ENCODE data around the gene TAF1C. TPM values are rescaled to one million over a fixed set of nuclear protein-coding genes. Genes with fewer than 3 reads are reported as not detected.

The TAF1C gene
- total and polyA plus RNA-seq, 2 of the 4 experiments (the other 2 are of a cell fraction) = 7.3 to 35.5 TPM

GRCh38 chr16:84184775-84185174, 2.1 kb downstream of the TAF1C start:
- Histone ChIP-seq H2AK5ac (ENCODE audit: low read depth, low read length) (no peak overlapping the region), H3K36me3 (ENCODE audit: control insufficient read depth, insufficient read depth, low read length) (peaks cover 43% of the 10 kb centered on the region), H2AFZ (replicated peaks; ENCODE audit: low read length, poor library complexity) (no peak overlapping the region), H4K20me1 (ENCODE audit: insufficient read depth, low read length) (0 out of 2 replicates have a peak, but pooled peaks cover 9% of the 10 kb centered on the region), H3K9me1 (ENCODE audit: insufficient read depth, low read length) (peaks cover 6% of the 10 kb centered on the region; the same call in 1 of the 2 replicates), H3K4me2 (ENCODE audit: low read depth, low read length) (no peak overlapping the region), H3K79me1 (ENCODE audit: low read depth in 1 of 2, low read length in 2 of 2) (peaks cover 16 to 48% of the 10 kb centered on the region in 2 experiments), H3K9ac (ENCODE audit: low read depth, low read length) (no peak overlapping the region), H3K18ac (ENCODE audit: low read depth, low read length) (no peak overlapping the region), H2BK15ac (ENCODE audit: low read depth, low read length) (no peak overlapping the region), H2AK9ac (replicated peaks; ENCODE audit: low read depth, low read length, poor library complexity) (peak overlapping the region; percentile 13), H4K91ac (ENCODE audit: insufficient read depth, low read depth, low read length) (no peak overlapping the region), H3K56ac (ENCODE audit: extremely low read depth, insufficient read depth, low read length) (no peak overlapping the region), H3K4ac (ENCODE audit: low read depth, low read length) (no peak overlapping the region), H3K27me3 (ENCODE audit: control insufficient read depth, insufficient read depth, low read length) (no peaks in the 10 kb centered on the region; the same call in 1 of the 2 replicates), H4K5ac (ENCODE audit: low read depth, low read length) (no peak overlapping the region), H2BK5ac (ENCODE audit: low read depth, low read length, poor library complexity, severe bottlenecking) (no peak overlapping the region), H2BK20ac (ENCODE audit: low read depth, low read length) (no peak overlapping the region), H3K9me3 (ENCODE audit: control insufficient read depth, insufficient read depth, low read length) (no peaks in the 10 kb centered on the region), H2BK120ac (ENCODE audit: low read depth, low read length) (no peak overlapping the region), H3K27ac (ENCODE audit: insufficient read depth, low read length) (no peak overlapping the region), H4K8ac (ENCODE audit: low read depth in 2 of 2, low read length in 2 of 2) (no peak overlapping the region), H3K4me1 (ENCODE audit: control insufficient read depth, insufficient read depth, low read length) (peaks cover 3% of the 10 kb centered on the region), H3K4me3 (ENCODE audit: insufficient read depth, low read depth, low read length) (no peak overlapping the region), H3K14ac (replicated peaks; ENCODE audit: low read depth, low read length) (no peak overlapping the region), H3K23ac (ENCODE audit: low read depth, low read length) (no peak overlapping the region)
- TF ChIP-seq NFE2L2 (IDR thresholded peaks at IDR 0.05; ENCODE audit: low read depth, low read length) (no peak), ELK1 (IDR thresholded peaks at IDR 0.05; ENCODE audit: borderline replicate concordance, low read depth, low read length) (no peak), MAFK (IDR thresholded peaks at IDR 0.05; ENCODE audit: low read depth, low read length) (no peak), RFX5 (IDR thresholded peaks at IDR 0.05; ENCODE audit: low read depth, low read length) (no peak), POLR2A (IDR thresholded peaks at IDR 0.05; ENCODE audit: low read depth, low read length) (no peak), MXI1 (IDR thresholded peaks at IDR 0.05; ENCODE audit: borderline replicate concordance, low read depth, low read length) (no peak), USF2 (IDR thresholded peaks at IDR 0.05; ENCODE audit: low read depth, low read length) (no peak)
- ChIA-PET POLR2A (ENCODE audit: unreplicated experiment) (interaction anchor here (0.5 kb wide), 1 partner anchor 59 kb away, joined by 3 read pairs; no protein-coding TSS in a partner anchor), CTCF (no interaction called here)
- intact Hi-C loops (cut with micrococcal nuclease) (no loop called here), in situ Hi-C loops (cut with MboI; ENCODE audit: low sequenced_read_pairs) (no loop called here), dilution Hi-C loops (cut with HindIII; ENCODE audit: low sequenced_read_pairs, unreplicated experiment) (no loop called here)
- no peak for ATAC-seq (ENCODE audit: low read depth)
- no TSS peak for BruUV-seq (replicated peaks)
- WGBS, 2 experiments (ENCODE audit: extremely low coverage in 2 of 2, insufficient read length in 1 of 2) = 85% methylated on average over 5 of the region's 10 CpGs; no CpG with 5 or more reads in 1 of the 2 experiments
- no peak for DNase-seq
